Endodermal cell (in vitro differentiated cells): ENCODE results near the gene SCARF2. TPM values are rescaled to one million over a fixed set of nuclear protein-coding genes. Genes with fewer than 3 reads are reported as not detected.
A peak's percentile ranks its signal among the peaks of the same experiment; 100 is the strongest.

Source experiments
- DNase-seq: peaks from one replicate; pipeline ENCODE4 v3.0.0-alpha.2; 2017
- H3K27ac ChIP-seq: 2 replicates; pipeline ENCODE4 v1.5.1; 2013; ENCODE audit warnings: mild to moderate bottlenecking, low read depth, low read length, moderate library complexity
- H3K27me3 ChIP-seq: 2 replicates; pipeline ENCODE4 v1.6.1; 2013; ENCODE audit warnings: mild to moderate bottlenecking, low read length, moderate library complexity; ENCODE audit not compliant: insufficient read depth, control insufficient read depth, poor library complexity, severe bottlenecking
- H3K36me3 ChIP-seq: 2 replicates; pipeline ENCODE4 v1.7.0; 2013; ENCODE audit warnings: mild to moderate bottlenecking, low read length, moderate library complexity; ENCODE audit not compliant: control insufficient read depth, insufficient read depth
- H3K4me1 ChIP-seq: one replicate; pipeline ENCODE4 v1.7.0; 2013; ENCODE audit warnings: low read length; ENCODE audit not compliant: control insufficient read depth, insufficient read depth
- H3K4me3 ChIP-seq: 2 replicates; pipeline ENCODE4 v1.5.1; 2013; ENCODE audit warnings: mild to moderate bottlenecking, low read length, moderate library complexity
- H3K9ac ChIP-seq: 2 replicates; pipeline ENCODE4 v1.6.1; 2013; ENCODE audit warnings: mild to moderate bottlenecking, low read length, moderate library complexity; ENCODE audit not compliant: poor library complexity, severe bottlenecking; ENCODE audit errors: extremely low read depth
- H3K9me3 ChIP-seq: 2 replicates; pipeline ENCODE4 v1.6.1; 2013; ENCODE audit warnings: mild to moderate bottlenecking, low read length, moderate library complexity; ENCODE audit not compliant: control insufficient read depth
- H3K27ac Mint-ChIP-seq: 2 replicates; pipeline ENCODE4 v1.8.0; 2020; ENCODE audit warnings: mixed read lengths
- H3K27me3 Mint-ChIP-seq: 2 replicates; pipeline ENCODE4 v1.8.0; 2021; ENCODE audit warnings: mild to moderate bottlenecking, mixed read lengths; ENCODE audit not compliant: insufficient read depth
- H3K36me3 Mint-ChIP-seq: 2 replicates; pipeline ENCODE4 v1.8.0; 2020; ENCODE audit warnings: low read depth, mixed read lengths
- H3K4me1 Mint-ChIP-seq: 2 replicates; pipeline ENCODE4 v1.8.0; 2020; ENCODE audit warnings: mixed read lengths
- H3K4me3 Mint-ChIP-seq: 2 replicates; pipeline ENCODE4 v1.8.0; 2020; ENCODE audit warnings: mild to moderate bottlenecking, moderate library complexity, mixed read lengths
- H3K9me3 Mint-ChIP-seq: 2 replicates; pipeline ENCODE4 v1.8.0; 2020; ENCODE audit warnings: mild to moderate bottlenecking, mixed read lengths
- CTCF ChIP-seq: fragments of 200-600 bp; sonication (generic); conservative IDR thresholded peaks from 2 replicates; pipeline ENCODE4 v1.5.0; 2021; ENCODE audit warnings: antibody characterized with exemption, mild to moderate bottlenecking
- WGBS, 2 experiments: methylation state at CpG; one replicate each; pipeline versions ENCODE4 v1.1.5 to v1.1.7; 2013; ENCODE audit warnings: missing lambda C conversion rate in 2 of 2, mixed read lengths in 1 of 2; ENCODE audit not compliant: insufficient coverage in 1 of 2, insufficient read length in 1 of 2; 5-methylcytosine and 5-hydroxymethylcytosine counted together
- long read RNA-seq, 4 experiments: library from polyadenylated mRNA in 2 of 4; library from RNA in 1 of 4; library from capped mRNA in 1 of 4; stranded (forward) in 3 of 4; unstranded in 1 of 4; transcript quantifications; one replicate each; pipeline ENCODE4 v2.0.0, GENCODE V29; 2020 to 2021; ENCODE audit warnings: inconsistent platforms in 1 of 4
- polyA plus RNA-seq, 2 experiments: library from polyadenylated mRNA; stranded (reverse); fragments of 50-300 nt; gene quantifications; one replicate each; pipeline ENCODE4 v1.2.3, GENCODE V29; 2013
- total RNA-seq, 2 donors: library from RNA; stranded (reverse); fragmentation: NEBNext Ultra II Directional in 1 of 2; extraction: Animal tissue kit (Norgen Biotek cat#: 25700) in 1 of 2; gene quantifications; 2 replicates in 1 of 2; 3 replicates in 1 of 2; pipeline ENCODE4 v1.2.1, GENCODE V29; 2021

Gene SCARF2
- 10 to 100 TPM; 19.8 to 20.3 TPM for total RNA-seq
- 11.9 TPM for polyA plus RNA-seq (2013, experiment 1 of 2)
- polyA plus RNA-seq (2013, experiment 2 of 2) = 12.5 TPM
- long read RNA-seq, experiment 1, partial matches to known transcripts = 4 of 17 reads
- long read RNA-seq, experiment 1, other reads (novel, unspliced or antisense) = 9 of 17 reads
- long read RNA-seq, experiment 2, transcript SCARF2-202 (11 exons, 3,232 nt) = major isoform, 21 of 46 reads
- long read RNA-seq, experiment 2, transcript SCARF2-203 (11 exons, 3,248 nt) = minor isoform, 11 of 46 reads
- long read RNA-seq, experiment 2, partial matches to known transcripts = 4 of 46 reads
- long read RNA-seq, experiment 2, other reads (novel, unspliced or antisense) = 9 of 46 reads
- long read RNA-seq, experiment 3, partial matches to known transcripts = 0 of 2 reads
- long read RNA-seq, experiment 3, other reads (novel, unspliced or antisense) = 2 of 2 reads
- long read RNA-seq, experiment 4 = 0 reads

GRCh38 chr22:20437613-20438426 lies at the start of gene SCARF2:
TSS of gene SCARF2 (minus strand) at chr22:20437825. CDS start at chr22:20437754, 71 bp downstream.
- WGBS, 2 experiments = 0 to 1% methylated on average over 15 to 95 of the region's 95 CpGs
- H3K4me3 Mint-ChIP-seq = peak within 1 kb of the TSS; percentile 83
- H3K9me3 Mint-ChIP-seq = no peaks in the 10 kb centered on the region
- peaks cover 50% of the 10 kb centered on the region for H3K27me3 Mint-ChIP-seq
- H3K4me1 Mint-ChIP-seq = peaks cover 16% of the 10 kb centered on the region
- Histone ChIP-seq H3K36me3 (peaks cover 4% of the 10 kb centered on the region), H3K27me3 (peaks cover 37% of the 10 kb centered on the region), H3K9ac (peak within 1 kb of the TSS; percentile 84), H3K4me3 (peak within 1 kb of the TSS; percentile 96), H3K27ac (no peak within 1 kb of the TSS), H3K4me1 (no peaks in the 10 kb centered on the region), H3K9me3 (no peaks in the 10 kb centered on the region)
- peaks cover 3% of the 10 kb centered on the region for H3K36me3 Mint-ChIP-seq
- peak within 1 kb of the TSS; percentile 84 for H3K27ac Mint-ChIP-seq
- TF ChIP-seq CTCF = no peak
- DNase-seq = peak; percentile 89

- no peaks in the 10 kb centered on the region for H3K9me3 Mint-ChIP-seq
- peaks cover 14% of the 10 kb centered on the region for H3K4me1 Mint-ChIP-seq
- Histone ChIP-seq H3K9me3 (no peaks in the 10 kb centered on the region), H3K4me1 (no peaks in the 10 kb centered on the region), H3K4me3 (no peak overlapping the region), H3K36me3 (peaks cover 7% of the 10 kb centered on the region), H3K27ac (no peak overlapping the region), H3K27me3 (no peaks in the 10 kb centered on the region), H3K9ac (no peak overlapping the region)
- no peak for TF ChIP-seq CTCF
- no peak overlapping the region for H3K27ac Mint-ChIP-seq
- no peak for DNase-seq
- WGBS, 2 experiments = 79 to 99% methylated on average over 2 of the region's 2 CpGs
- no peak overlapping the region for H3K4me3 Mint-ChIP-seq
- peaks cover 18% of the 10 kb centered on the region for H3K36me3 Mint-ChIP-seq
- H3K27me3 Mint-ChIP-seq = no peaks in the 10 kb centered on the region
Measured at GRCh38 chr22:20486229-20486628, 48.6 kb upstream of the SCARF2 start.

GRCh38 chr22:20484948-20485683 lies 47.5 kb upstream of the SCARF2 start:
- Mint-ChIP-seq H3K27me3 (no peaks in the 10 kb centered on the region), H3K9me3 (no peaks in the 10 kb centered on the region), H3K4me3 (no peak overlapping the region), H3K27ac (no peak overlapping the region), H3K4me1 (peaks cover 14% of the 10 kb centered on the region), H3K36me3 (peaks cover 22% of the 10 kb centered on the region)
- Histone ChIP-seq H3K27ac (no peak overlapping the region), H3K9me3 (no peaks in the 10 kb centered on the region), H3K9ac (no peak overlapping the region), H3K36me3 (peaks cover 7% of the 10 kb centered on the region), H3K27me3 (no peaks in the 10 kb centered on the region), H3K4me1 (no peaks in the 10 kb centered on the region), H3K4me3 (no peak overlapping the region)
- no peak for DNase-seq
- no peak for TF ChIP-seq CTCF
- WGBS, 2 experiments = 94 to 96% methylated on average over 4 of the region's 4 CpGs
